ENCODE measurements around the gene AFF3. TPM values are rescaled to one million over a fixed set of nuclear protein-coding genes. Genes with fewer than 3 reads are reported as not detected.

AFF3 gene
- total and polyA plus RNA-seq, 2 of the 13 experiments (the other 11 are each of a cell fraction or from before 2014, with no cell fraction given): not detected

DNA sequence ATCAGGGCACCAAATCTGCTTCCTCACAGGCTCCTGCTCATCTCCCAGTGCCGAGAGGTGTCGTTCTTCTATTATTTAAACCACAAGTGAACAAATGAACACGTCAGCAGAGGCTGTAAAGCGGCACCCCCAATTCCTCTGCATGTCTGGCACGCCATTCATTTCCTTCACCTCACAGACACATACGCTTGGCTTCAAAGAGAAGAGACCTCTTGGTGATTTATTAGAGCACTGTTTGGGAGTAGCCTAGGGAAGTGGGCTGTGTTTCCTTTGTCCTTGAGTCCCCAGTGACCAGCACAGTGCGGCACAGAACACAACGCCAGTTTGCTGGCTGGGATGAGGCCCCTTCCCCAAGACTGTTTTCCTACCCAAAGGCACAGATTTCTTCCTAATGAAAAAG, 468.3 kb downstream of the AFF3 start:
- TF ChIP-seq ZSCAN21 (CRISPR knock-in tag; IDR thresholded peaks at IDR 0.05; ENCODE audit: borderline replicate concordance) (no peak), NFYC (CRISPR knock-in tag; IDR thresholded peaks at IDR 0.05) (no peak), PBX3 (CRISPR knock-in tag; IDR thresholded peaks at IDR 0.05; ENCODE audit: borderline replicate concordance) (no peak), KLF12 (CRISPR knock-in tag; IDR thresholded peaks at IDR 0.05; ENCODE audit: borderline replicate concordance) (no peak), ZNF766 (CRISPR knock-in tag; IDR thresholded peaks at IDR 0.05; ENCODE audit: borderline replicate concordance) (no peak), TAF1 (CRISPR knock-in tag; IDR thresholded peaks at IDR 0.05) (no peak), ZNF430 (CRISPR knock-in tag; IDR thresholded peaks at IDR 0.05) (no peak), SKI (IDR thresholded peaks at IDR 0.05; ENCODE audit: partially characterized antibody) (no peak), NKX3-1 (CRISPR knock-in tag; IDR thresholded peaks at IDR 0.05) (no peak), SMAD9 (CRISPR knock-in tag; IDR thresholded peaks at IDR 0.05) (no peak), NAIF1 (CRISPR knock-in tag; IDR thresholded peaks at IDR 0.05; ENCODE audit: borderline replicate concordance) (no peak), CSRNP2 (CRISPR knock-in tag; conservative IDR thresholded peaks at IDR 0.05; ENCODE audit: low read depth) (no peak), TEAD2 (CRISPR knock-in tag; IDR thresholded peaks at IDR 0.05) (no peak)
- TF ChIP-seq, protein P1, sequence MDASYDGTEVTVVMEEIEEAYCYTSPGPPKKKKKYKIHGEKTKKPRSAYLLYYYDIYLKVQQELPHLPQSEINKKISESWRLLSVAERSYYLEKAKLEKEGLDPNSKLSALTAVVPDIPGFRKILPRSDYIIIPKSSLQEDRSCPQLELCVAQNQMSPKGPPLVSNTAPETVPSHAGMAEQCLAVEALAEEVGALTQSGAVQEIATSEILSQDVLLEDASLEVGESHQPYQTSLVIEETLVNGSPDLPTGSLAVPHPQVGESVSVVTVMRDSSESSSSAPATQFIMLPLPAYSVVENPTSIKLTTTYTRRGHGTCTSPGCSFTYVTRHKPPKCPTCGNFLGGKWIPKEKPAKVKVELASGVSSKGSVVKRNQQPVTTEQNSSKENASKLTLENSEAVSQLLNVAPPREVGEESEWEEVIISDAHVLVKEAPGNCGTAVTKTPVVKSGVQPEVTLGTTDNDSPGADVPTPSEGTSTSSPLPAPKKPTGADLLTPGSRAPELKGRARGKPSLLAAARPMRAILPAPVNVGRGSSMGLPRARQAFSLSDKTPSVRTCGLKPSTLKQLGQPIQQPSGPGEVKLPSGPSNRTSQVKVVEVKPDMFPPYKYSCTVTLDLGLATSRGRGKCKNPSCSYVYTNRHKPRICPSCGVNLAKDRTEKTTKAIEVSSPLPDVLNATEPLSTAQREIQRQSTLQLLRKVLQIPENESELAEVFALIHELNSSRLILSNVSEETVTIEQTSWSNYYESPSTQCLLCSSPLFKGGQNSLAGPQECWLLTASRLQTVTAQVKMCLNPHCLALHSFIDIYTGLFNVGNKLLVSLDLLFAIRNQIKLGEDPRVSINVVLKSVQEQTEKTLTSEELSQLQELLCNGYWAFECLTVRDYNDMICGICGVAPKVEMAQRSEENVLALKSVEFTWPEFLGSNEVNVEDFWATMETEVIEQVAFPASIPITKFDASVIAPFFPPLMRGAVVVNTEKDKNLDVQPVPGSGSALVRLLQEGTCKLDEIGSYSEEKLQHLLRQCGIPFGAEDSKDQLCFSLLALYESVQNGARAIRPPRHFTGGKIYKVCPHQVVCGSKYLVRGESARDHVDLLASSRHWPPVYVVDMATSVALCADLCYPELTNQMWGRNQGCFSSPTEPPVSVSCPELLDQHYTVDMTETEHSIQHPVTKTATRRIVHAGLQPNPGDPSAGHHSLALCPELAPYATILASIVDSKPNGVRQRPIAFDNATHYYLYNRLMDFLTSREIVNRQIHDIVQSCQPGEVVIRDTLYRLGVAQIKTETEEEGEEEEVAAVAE (CRISPR knock-in tag; IDR thresholded peaks at IDR 0.05; ENCODE audit: borderline replicate concordance): no peak
- WGBS (ENCODE audit: low lambda C conversion rate): 39% methylated on average over 8 of the region's 8 CpGs
- Histone ChIP-seq H3K4me3 (replicated peaks in 1 of 3; ENCODE audit: insufficient read depth in 1 of 3, low read depth in 2 of 3, low read length in 3 of 3) (no peak overlapping the region), H3K9ac (ENCODE audit: insufficient read depth, low read depth, low read length) (no peak overlapping the region), H3K27ac (ENCODE audit: extremely low read length, insufficient read depth, low read length) (no peak overlapping the region), H3K9me3 (ENCODE audit: low read length) (no peaks in the 10 kb centered on the region), H3K79me2 (ENCODE audit: insufficient read depth, low read length) (no peaks in the 10 kb centered on the region), H3K4me2 (ENCODE audit: low read depth, low read length) (no peak overlapping the region), H3K4me1 (ENCODE audit: insufficient read depth, low read length) (no peaks in the 10 kb centered on the region), H4K20me1 (ENCODE audit: insufficient read depth, low read length) (no peaks in the 10 kb centered on the region), H3K36me3 (replicated peaks in 1 of 2; ENCODE audit: control insufficient read depth in 1 of 2, insufficient read depth in 2 of 2, low read length in 2 of 2) (no peaks in the 10 kb centered on the region), H2AFZ (ENCODE audit: low read length) (no peak overlapping the region), H3K27me3 (ENCODE audit: control insufficient read depth in 1 of 2, insufficient read depth in 2 of 2, low read length in 2 of 2) (peaks cover 0 to 9% of the 10 kb centered on the region in 2 experiments; a peak in 3 of 5 replicates)
- no peak for FAIRE-seq
- intact Hi-C loops (cut with micrococcal nuclease; ENCODE audit: unreplicated experiment): no loop called here
- no peak for DNase-seq (ENCODE audit: low spot score)
- in situ Hi-C loops (cut with HindIII; ENCODE audit: extremely low pct_ligation_motif_present, low pct_unique_long_range_greater_than_20kb): no loop called here
- CTCF ChIA-PET (ENCODE audit: low intra/inter-chr PET ratio, low total read pairs): no interaction called here
- ATAC-seq: no peak
- no TSS peak for BruUV-seq (replicated peaks)
- POLR2A ChIA-PET: no interaction called here

Measured in HepG2 (cell line).